ENCODE results near the gene ZHX3. TPM values are rescaled to one million over a fixed set of nuclear protein-coding genes. Genes with fewer than 3 reads are reported as not detected.
A peak's percentile ranks its signal among the peaks of the same experiment; 100 is the strongest.
"Not testable (repeated sequence)": the region's sequence is repeated elsewhere in the genome, so short reads cannot be mapped to it uniquely, and the experiment has no call there.

Gene ZHX3
- total RNA-seq, 4 donors from 2014 or later: 47.1 to 58.6 (median 50.7) TPM

GRCh38 chr20:41242352-41242751 is 75.2 kb downstream of the ZHX3 start:
- no peaks in the 10 kb centered on the region for H3K9me3 ChIP-seq
- H3K4me3 ChIP-seq: no peak overlapping the region
- H3K36me3 ChIP-seq: peaks cover 0 to 5% (median 0%) of the 10 kb centered on the region in 3 donors
- peak overlapping the region in 1 of 4 donors; percentile 97 for H3K27ac ChIP-seq
- TF ChIP-seq EP300 (IDR thresholded peaks at IDR 0.05) (no peak), POLR2A (IDR thresholded peaks at IDR 0.05) (no peak)
- TF ChIP-seq, protein P1, sequence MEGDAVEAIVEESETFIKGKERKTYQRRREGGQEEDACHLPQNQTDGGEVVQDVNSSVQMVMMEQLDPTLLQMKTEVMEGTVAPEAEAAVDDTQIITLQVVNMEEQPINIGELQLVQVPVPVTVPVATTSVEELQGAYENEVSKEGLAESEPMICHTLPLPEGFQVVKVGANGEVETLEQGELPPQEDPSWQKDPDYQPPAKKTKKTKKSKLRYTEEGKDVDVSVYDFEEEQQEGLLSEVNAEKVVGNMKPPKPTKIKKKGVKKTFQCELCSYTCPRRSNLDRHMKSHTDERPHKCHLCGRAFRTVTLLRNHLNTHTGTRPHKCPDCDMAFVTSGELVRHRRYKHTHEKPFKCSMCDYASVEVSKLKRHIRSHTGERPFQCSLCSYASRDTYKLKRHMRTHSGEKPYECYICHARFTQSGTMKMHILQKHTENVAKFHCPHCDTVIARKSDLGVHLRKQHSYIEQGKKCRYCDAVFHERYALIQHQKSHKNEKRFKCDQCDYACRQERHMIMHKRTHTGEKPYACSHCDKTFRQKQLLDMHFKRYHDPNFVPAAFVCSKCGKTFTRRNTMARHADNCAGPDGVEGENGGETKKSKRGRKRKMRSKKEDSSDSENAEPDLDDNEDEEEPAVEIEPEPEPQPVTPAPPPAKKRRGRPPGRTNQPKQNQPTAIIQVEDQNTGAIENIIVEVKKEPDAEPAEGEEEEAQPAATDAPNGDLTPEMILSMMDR (IDR thresholded peaks at IDR 0.05): no peak
- 59% methylated on average over 1 of the region's 1 CpG for WGBS, 2 donors
- no peaks in the 10 kb centered on the region for H3K27me3 ChIP-seq
- no peak for DNase-seq (ENCODE audit: low spot score in 2 of 2)
- H3K4me1 ChIP-seq: peaks cover 15 to 62% (median 33%) of the 10 kb centered on the region in 4 donors

GRCh38 chr20:41237233-41237632 is 80.3 kb downstream of the ZHX3 start:
- 97 to 99% methylated on average over 3 of the region's 3 CpGs for WGBS, 2 donors
- H3K4me3 ChIP-seq; H3K9me3 ChIP-seq; H3K27ac ChIP-seq; DNase-seq (ENCODE audit: low spot score in 2 of 2); H3K36me3 ChIP-seq; H3K27me3 ChIP-seq: not testable (repeated sequence)
- H3K4me1 ChIP-seq: peaks cover 0 to 43% (median 25%) of the 10 kb centered on the region in 4 donors

DNA sequence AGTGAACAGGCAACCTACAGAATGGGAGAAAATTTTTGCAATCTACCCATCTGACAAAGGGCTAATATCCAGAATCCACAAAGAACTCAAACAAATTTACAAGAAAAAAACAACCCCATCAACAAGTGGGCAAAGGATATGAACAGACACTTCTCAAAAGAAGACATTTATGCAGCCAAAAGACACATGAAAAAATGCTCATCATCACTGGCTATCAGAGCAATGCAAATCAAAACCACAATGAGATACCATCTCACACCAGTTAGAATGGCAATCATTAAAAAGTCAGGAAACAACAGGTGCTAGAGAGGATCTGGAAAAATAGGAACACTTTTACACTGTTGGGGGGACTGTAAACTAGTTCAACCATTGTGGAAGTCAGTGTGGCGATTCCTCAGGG is 80.7 kb downstream of the ZHX3 start:
- not testable (repeated sequence) for H3K27me3 ChIP-seq; H3K27ac ChIP-seq; DNase-seq (ENCODE audit: low spot score in 2 of 2); H3K4me3 ChIP-seq; H3K36me3 ChIP-seq; H3K9me3 ChIP-seq
- 93 to 95% methylated on average over 1 of the region's 1 CpG for WGBS, 2 donors
- H3K4me1 ChIP-seq: peaks cover 0 to 46% (median 28%) of the 10 kb centered on the region in 4 donors

DNA sequence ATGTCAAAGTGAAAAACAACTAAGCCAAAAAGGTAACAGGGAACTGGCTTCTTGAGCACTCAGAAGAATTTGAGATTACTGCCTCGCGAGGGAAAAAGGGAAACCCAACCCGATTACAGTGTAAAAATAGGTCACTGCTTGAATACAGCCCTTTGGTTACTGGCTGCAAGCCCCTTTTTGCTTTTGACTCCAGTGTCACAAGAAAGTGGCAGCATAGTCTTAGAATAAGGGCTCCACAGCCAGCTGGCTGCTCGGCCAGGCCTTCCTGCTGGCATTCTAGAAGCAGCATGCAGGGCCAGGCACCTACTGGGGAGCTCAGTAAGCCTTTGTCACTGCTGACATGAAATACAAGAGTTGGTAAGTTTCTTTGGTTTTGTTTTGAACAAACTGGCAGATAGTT is 83.0 kb downstream of the ZHX3 start:
- Histone ChIP-seq H3K4me3 (no peak overlapping the region), H3K36me3 (peaks cover 0 to 4% (median 0%) of the 10 kb centered on the region in 3 donors), H3K9me3 (no peaks in the 10 kb centered on the region), H3K27me3 (no peaks in the 10 kb centered on the region), H3K27ac (peak overlapping the region; percentile 54 to 92 (median 75)), H3K4me1 (peaks cover 0 to 53% (median 32%) of the 10 kb centered on the region in 4 donors)
- no peak for DNase-seq (ENCODE audit: low spot score in 2 of 2)
- WGBS, 2 donors: 23 to 27% methylated on average over 4 of the region's 4 CpGs
- TF ChIP-seq POLR2A (IDR thresholded peaks at IDR 0.05): no peak
- TF ChIP-seq EP300 (IDR thresholded peaks at IDR 0.05): peak in 1 of 2 donors; percentile 44

GRCh38 chr20:41234041-41234440 is 83.5 kb downstream of the ZHX3 start:
- Histone ChIP-seq H3K4me1 (peaks cover 0 to 58% (median 32%) of the 10 kb centered on the region in 4 donors), H3K27me3 (no peaks in the 10 kb centered on the region), H3K4me3 (no peak overlapping the region), H3K27ac (peak overlapping the region; percentile 54 to 92 (median 75)), H3K36me3 (no peaks in the 10 kb centered on the region), H3K9me3 (no peaks in the 10 kb centered on the region)
- TF ChIP-seq, protein P1 (IDR thresholded peaks at IDR 0.05): no peak
- no peak for TF ChIP-seq POLR2A (IDR thresholded peaks at IDR 0.05)
- no peak for TF ChIP-seq EP300 (IDR thresholded peaks at IDR 0.05)
- 88 to 93% methylated on average over 3 of the region's 3 CpGs for WGBS, 2 donors
- no peak for DNase-seq (ENCODE audit: low spot score in 2 of 2)

GRCh38 chr20:41232973-41233926 is 84.3 kb downstream of the ZHX3 start:
- Histone ChIP-seq H3K9me3 (no peaks in the 10 kb centered on the region), H3K4me3 (no peak overlapping the region), H3K36me3 (no peaks in the 10 kb centered on the region), H3K27ac (peak overlapping the region; percentile 54 to 92 (median 75)), H3K27me3 (no peaks in the 10 kb centered on the region), H3K4me1 (peaks cover 0 to 60% (median 32%) of the 10 kb centered on the region in 4 donors)
- TF ChIP-seq POLR2A (IDR thresholded peaks at IDR 0.05) (no peak), EP300 (IDR thresholded peaks at IDR 0.05) (peak in 1 of 2 donors; percentile 48)
- WGBS, 2 donors: 84 to 91% methylated on average over 6 of the region's 6 CpGs
- DNase-seq (ENCODE audit: low spot score in 2 of 2): no peak

GRCh38 chr20:41231136-41231535 is 86.4 kb downstream of the ZHX3 start:
- no peaks in the 10 kb centered on the region for H3K36me3 ChIP-seq
- 96 to 98% methylated on average over 1 of the region's 1 CpG for WGBS, 2 donors
- no peak for DNase-seq (ENCODE audit: low spot score in 2 of 2)
- TF ChIP-seq, protein P1 (IDR thresholded peaks at IDR 0.05): no peak
- TF ChIP-seq POLR2A (IDR thresholded peaks at IDR 0.05) (no peak), EP300 (IDR thresholded peaks at IDR 0.05) (no peak)
- H3K27ac ChIP-seq: peak overlapping the region in 2 of 4 donors; percentile 86 to 92
- H3K9me3 ChIP-seq: no peaks in the 10 kb centered on the region
- H3K4me1 ChIP-seq: peaks cover 0 to 60% (median 32%) of the 10 kb centered on the region in 4 donors
- no peaks in the 10 kb centered on the region for H3K27me3 ChIP-seq
- H3K4me3 ChIP-seq: no peak overlapping the region
